ENCODE results near the gene MESD. TPM values are rescaled to one million over a fixed set of nuclear protein-coding genes. Genes with fewer than 3 reads are reported as not detected.

Gene MESD
- total and polyA plus RNA-seq, 9 of the 15 experiments (the other 6 are each of a cell fraction or from before 2014, with no cell fraction given): 11.3 to 39.7 (median 22.8) TPM

GRCh38 chr15:80934761-80935221 is 54.8 kb downstream of the MESD start (continued):
- TF ChIP-seq, protein P1, sequence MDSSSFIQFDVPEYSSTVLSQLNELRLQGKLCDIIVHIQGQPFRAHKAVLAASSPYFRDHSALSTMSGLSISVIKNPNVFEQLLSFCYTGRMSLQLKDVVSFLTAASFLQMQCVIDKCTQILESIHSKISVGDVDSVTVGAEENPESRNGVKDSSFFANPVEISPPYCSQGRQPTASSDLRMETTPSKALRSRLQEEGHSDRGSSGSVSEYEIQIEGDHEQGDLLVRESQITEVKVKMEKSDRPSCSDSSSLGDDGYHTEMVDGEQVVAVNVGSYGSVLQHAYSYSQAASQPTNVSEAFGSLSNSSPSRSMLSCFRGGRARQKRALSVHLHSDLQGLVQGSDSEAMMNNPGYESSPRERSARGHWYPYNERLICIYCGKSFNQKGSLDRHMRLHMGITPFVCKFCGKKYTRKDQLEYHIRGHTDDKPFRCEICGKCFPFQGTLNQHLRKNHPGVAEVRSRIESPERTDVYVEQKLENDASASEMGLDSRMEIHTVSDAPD (CRISPR knock-in tag; IDR thresholded peaks at IDR 0.05): no peak
- no peak for TF ChIP-seq BCL6 (CRISPR knock-in tag; IDR thresholded peaks at IDR 0.05)
- no peak for TF ChIP-seq FOXJ2 (tag; IDR thresholded peaks at IDR 0.05)
- no peak for TF ChIP-seq ZNF398 (CRISPR knock-in tag; IDR thresholded peaks at IDR 0.05)
- TF ChIP-seq, protein P2, sequence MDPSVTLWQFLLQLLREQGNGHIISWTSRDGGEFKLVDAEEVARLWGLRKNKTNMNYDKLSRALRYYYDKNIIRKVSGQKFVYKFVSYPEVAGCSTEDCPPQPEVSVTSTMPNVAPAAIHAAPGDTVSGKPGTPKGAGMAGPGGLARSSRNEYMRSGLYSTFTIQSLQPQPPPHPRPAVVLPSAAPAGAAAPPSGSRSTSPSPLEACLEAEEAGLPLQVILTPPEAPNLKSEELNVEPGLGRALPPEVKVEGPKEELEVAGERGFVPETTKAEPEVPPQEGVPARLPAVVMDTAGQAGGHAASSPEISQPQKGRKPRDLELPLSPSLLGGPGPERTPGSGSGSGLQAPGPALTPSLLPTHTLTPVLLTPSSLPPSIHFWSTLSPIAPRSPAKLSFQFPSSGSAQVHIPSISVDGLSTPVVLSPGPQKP (CRISPR knock-in tag; IDR thresholded peaks at IDR 0.05): no peak

DNA sequence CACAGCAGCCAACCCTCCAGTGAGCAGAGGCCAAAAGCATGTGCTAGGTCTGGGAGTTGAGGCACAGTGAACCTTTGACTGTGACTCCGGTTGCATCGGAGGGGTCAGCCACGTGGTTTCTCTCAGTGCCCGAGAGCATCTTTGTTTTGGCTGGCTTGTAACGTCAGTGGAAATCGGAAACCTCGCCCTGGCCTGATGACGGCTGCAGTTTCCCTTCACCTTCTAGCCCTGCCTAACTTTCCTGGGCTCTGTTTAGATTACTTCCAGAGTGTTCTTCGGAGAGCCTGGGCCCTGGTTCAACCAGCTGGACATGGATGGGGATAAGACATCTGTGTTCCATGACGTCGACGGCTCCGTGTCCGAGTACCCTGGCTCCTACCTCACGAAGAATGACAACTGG is 56.6 kb downstream of the MESD start:
- WGBS (ENCODE audit: insufficient coverage, low coverage, missing lambda C conversion rate): 19% methylated on average over 11 of the region's 15 CpGs
- intact Hi-C loops (cut with micrococcal nuclease): no loop called here
- TF ChIP-seq CCAR2 (IDR thresholded peaks at IDR 0.05; ENCODE audit: low read depth, low read length): no peak
- no peak for TF ChIP-seq ZNF778 (CRISPR knock-in tag; IDR thresholded peaks at IDR 0.05)
- no peak for TF ChIP-seq NCOR1 (IDR thresholded peaks at IDR 0.05)
- TF ChIP-seq, protein P3, sequence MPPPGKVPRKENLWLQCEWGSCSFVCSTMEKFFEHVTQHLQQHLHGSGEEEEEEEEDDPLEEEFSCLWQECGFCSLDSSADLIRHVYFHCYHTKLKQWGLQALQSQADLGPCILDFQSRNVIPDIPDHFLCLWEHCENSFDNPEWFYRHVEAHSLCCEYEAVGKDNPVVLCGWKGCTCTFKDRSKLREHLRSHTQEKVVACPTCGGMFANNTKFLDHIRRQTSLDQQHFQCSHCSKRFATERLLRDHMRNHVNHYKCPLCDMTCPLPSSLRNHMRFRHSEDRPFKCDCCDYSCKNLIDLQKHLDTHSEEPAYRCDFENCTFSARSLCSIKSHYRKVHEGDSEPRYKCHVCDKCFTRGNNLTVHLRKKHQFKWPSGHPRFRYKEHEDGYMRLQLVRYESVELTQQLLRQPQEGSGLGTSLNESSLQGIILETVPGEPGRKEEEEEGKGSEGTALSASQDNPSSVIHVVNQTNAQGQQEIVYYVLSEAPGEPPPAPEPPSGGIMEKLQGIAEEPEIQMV (tag; conservative IDR thresholded peaks at IDR 0.05; ENCODE audit: low read depth): no peak
- no peak for TF ChIP-seq ZKSCAN8 (CRISPR knock-in tag; IDR thresholded peaks at IDR 0.05)
- TF ChIP-seq TCFL5 (CRISPR knock-in tag; conservative IDR thresholded peaks at IDR 0.05): no peak
- TF ChIP-seq ESRRA (IDR thresholded peaks at IDR 0.05; ENCODE audit: borderline replicate concordance, low read depth): no peak
- TF ChIP-seq MBD2 (IDR thresholded peaks at IDR 0.05; ENCODE audit: borderline replicate concordance, low read depth): no peak
- no peak for TF ChIP-seq MNT (conservative IDR thresholded peaks at IDR 0.05)

More for the DNA sequence above, 56.6 kb downstream of the MESD start:
- ATAC-seq (no peak), DNase-seq (ENCODE audit: extremely low read depth in 1 of 4, low spot score in 3 of 4) (no peak), FAIRE-seq (no peak)
- CTCF ChIA-PET (ENCODE audit: low intra/inter-chr PET ratio): no interaction called here
- POLR2A ChIA-PET: no interaction called here
- Histone ChIP-seq H3K27me3 (ENCODE audit: control insufficient read depth in 2 of 2, insufficient read depth in 2 of 2, low read length in 2 of 2) (peaks cover 8 to 28% of the 10 kb centered on the region in 2 experiments; a peak in 4 of 5 replicates), H4K20me1 (replicated peaks; ENCODE audit: control insufficient read depth, insufficient read depth, low read length) (0 out of 2 replicates have a peak, but pooled peaks cover 11% of the 10 kb centered on the region), H3K9me3 (replicated peaks; ENCODE audit: control insufficient read depth, insufficient read depth, low read depth, low read length) (no peaks in the 10 kb centered on the region), H3K4me3 (no peak overlapping the region), H3K27ac (ENCODE audit: extremely low read depth, low read depth, low read length) (no peak overlapping the region), H3K9ac (ENCODE audit: insufficient read depth in 1 of 2, low read depth in 2 of 2, low read length in 2 of 2) (no peak overlapping the region), H2AFZ (ENCODE audit: low read depth, low read length) (no peak overlapping the region), H3K4me2 (ENCODE audit: insufficient read depth, low read length) (no peak overlapping the region), H3K9me1 (ENCODE audit: control insufficient read depth, insufficient read depth, low read length) (no peaks in the 10 kb centered on the region), H3K79me2 (ENCODE audit: control insufficient read depth, insufficient read depth, low read length) (no peaks in the 10 kb centered on the region), H3K4me1 (replicated peaks in 1 of 2; ENCODE audit: control insufficient read depth in 2 of 2, insufficient read depth in 2 of 2, low read length in 2 of 2) (peaks cover 0 to 13% of the 10 kb centered on the region in 2 experiments; a peak in 2 of 5 replicates), H3K36me3 (ENCODE audit: control insufficient read depth, insufficient read depth, low read length) (no peaks in the 10 kb centered on the region)
- no TSS peak for BruUV-seq (replicated peaks)
- in situ Hi-C loops (cut with MboI): no loop called here
